Panc1 (cell line): ENCODE measurements around the gene STK10. TPM values are rescaled to one million over a fixed set of nuclear protein-coding genes. Genes with fewer than 3 reads are reported as not detected.
"Not testable (repeated sequence)": the region's sequence is repeated elsewhere in the genome, so short reads cannot be mapped to it uniquely, and the experiment has no call there.

Experiments used
- ATAC-seq: fragments of 200-7000 bp; cut with Tn5 transposase; 2 replicates; pipeline ENCODE4 v1.9.1; 2020; ENCODE audit warnings: mild to moderate bottlenecking, moderate library complexity
- BruUV-seq: library from RNA; stranded (reverse); fragments of 400-500 nt; replicated peaks from 2 replicates; lab custom pipeline; 2021; lab: Mats Ljungman, UMichigan
- CTCF ChIA-PET: fragments of 300-600 bp; sonication (Branson Sonifier 250); formaldehyde crosslinking; loops from one replicate; lab custom pipeline; 2022; ENCODE audit warnings: antibody characterized with exemption; lab: Charles Lee
- POLR2A ChIA-PET: fragments of 300-600 bp; sonication (Branson Sonifier 250); formaldehyde crosslinking; loops from one replicate; lab custom pipeline; 2022; ENCODE audit warnings: antibody characterized with exemption; lab: Charles Lee
- DNase-seq: peaks from one replicate; pipeline ENCODE4 v3.0.0-alpha.2; 2010; ENCODE audit warnings: low read depth, low spot score
- H3K27ac ChIP-seq: 2 replicates; pipeline ENCODE4 v1.5.1; 2011; ENCODE audit warnings: mild to moderate bottlenecking, low read length, inconsistent platforms
- H3K27me3 ChIP-seq: fragments of 200-500 bp; sonication (Bioruptor generic); 2 replicates; pipeline ENCODE4 v1.6.0; 2014; ENCODE audit warnings: low read length, inconsistent platforms; ENCODE audit not compliant: control insufficient read depth, insufficient read depth
- H3K36me3 ChIP-seq: fragments of 200-500 bp; sonication (Bioruptor generic); 2 replicates; pipeline ENCODE4 v1.5.1; 2014; ENCODE audit warnings: inconsistent platforms, mild to moderate bottlenecking, low read length, moderate library complexity; ENCODE audit not compliant: control insufficient read depth, insufficient read depth
- H3K4me1 ChIP-seq: 2 replicates; pipeline ENCODE4 v1.5.1; 2011; ENCODE audit warnings: inconsistent platforms, mild to moderate bottlenecking, low read length, moderate library complexity; ENCODE audit not compliant: control insufficient read depth, insufficient read depth
- H3K4me3 ChIP-seq, 2 experiments: 2 replicates each; pipeline ENCODE4 v1.5.1; 2011 to 2012; ENCODE audit warnings: low read depth in 2 of 2, low read length in 2 of 2, mild to moderate bottlenecking in 2 of 2, inconsistent platforms in 1 of 2, moderate library complexity in 1 of 2
- H3K9me3 ChIP-seq: fragments of 200-500 bp; sonication (Bioruptor generic); 2 replicates; pipeline ENCODE4 v1.5.1; 2014; ENCODE audit warnings: low read depth, mild to moderate bottlenecking, inconsistent platforms, low read length, moderate library complexity; ENCODE audit not compliant: control insufficient read depth, insufficient read depth
- POLR2AphosphoS5 ChIP-seq: IDR thresholded peaks from 2 replicates; pipeline ENCODE4 v1.6.1; 2012; ENCODE audit warnings: mild to moderate bottlenecking, low read depth, low read length, moderate library complexity
- SIN3A ChIP-seq: IDR thresholded peaks from 2 replicates; pipeline ENCODE4 v1.6.1; 2012; ENCODE audit warnings: low read depth, mild to moderate bottlenecking, low read length, moderate library complexity, borderline replicate concordance; ENCODE audit not compliant: insufficient read depth
- TCF7L2 ChIP-seq: IDR thresholded peaks from 2 replicates; pipeline ENCODE4 v1.6.1; 2011; ENCODE audit warnings: mild to moderate bottlenecking, low read depth, low read length, inconsistent platforms
- in situ Hi-C: cut with HindIII; loops from 2 replicates; pipeline ENCODE4 v1.10.0; 2016; ENCODE audit warnings: low sequenced_read_pairs, low pct_unique_long_range_greater_than_20kb
- intact Hi-C: fragments of 100-400 bp; cut with micrococcal nuclease; formaldehyde crosslinking; loops from one replicate; pipeline ENCODE4 v1.10.0; 2022; ENCODE audit not compliant: unreplicated experiment
- total RNA-seq: library from RNA; stranded (reverse); gene quantifications from one replicate; pipeline ENCODE4 v1.2.1, GENCODE V29; 2021; ENCODE audit not compliant: unreplicated experiment
- TF ChIP-seq, protein P1 (sequence below), 2 experiments: IDR thresholded peaks; 2 replicates each; pipeline ENCODE4 v1.6.1; 2011 to 2012; ENCODE audit warnings: low read depth in 2 of 2, control low read depth in 1 of 2, low read length in 1 of 2, mild to moderate bottlenecking in 1 of 2, moderate library complexity in 1 of 2; ENCODE audit not compliant: insufficient read depth in 1 of 2
- TF ChIP-seq, protein P2 (sequence below): fragments of 450-650 bp; IDR thresholded peaks from 2 replicates; pipeline ENCODE4 v1.5.1; 2017; ENCODE audit warnings: mild to moderate bottlenecking

STK10 gene
- total RNA-seq, 1 experiment from 2014 or later: 34.9 TPM

DNA sequence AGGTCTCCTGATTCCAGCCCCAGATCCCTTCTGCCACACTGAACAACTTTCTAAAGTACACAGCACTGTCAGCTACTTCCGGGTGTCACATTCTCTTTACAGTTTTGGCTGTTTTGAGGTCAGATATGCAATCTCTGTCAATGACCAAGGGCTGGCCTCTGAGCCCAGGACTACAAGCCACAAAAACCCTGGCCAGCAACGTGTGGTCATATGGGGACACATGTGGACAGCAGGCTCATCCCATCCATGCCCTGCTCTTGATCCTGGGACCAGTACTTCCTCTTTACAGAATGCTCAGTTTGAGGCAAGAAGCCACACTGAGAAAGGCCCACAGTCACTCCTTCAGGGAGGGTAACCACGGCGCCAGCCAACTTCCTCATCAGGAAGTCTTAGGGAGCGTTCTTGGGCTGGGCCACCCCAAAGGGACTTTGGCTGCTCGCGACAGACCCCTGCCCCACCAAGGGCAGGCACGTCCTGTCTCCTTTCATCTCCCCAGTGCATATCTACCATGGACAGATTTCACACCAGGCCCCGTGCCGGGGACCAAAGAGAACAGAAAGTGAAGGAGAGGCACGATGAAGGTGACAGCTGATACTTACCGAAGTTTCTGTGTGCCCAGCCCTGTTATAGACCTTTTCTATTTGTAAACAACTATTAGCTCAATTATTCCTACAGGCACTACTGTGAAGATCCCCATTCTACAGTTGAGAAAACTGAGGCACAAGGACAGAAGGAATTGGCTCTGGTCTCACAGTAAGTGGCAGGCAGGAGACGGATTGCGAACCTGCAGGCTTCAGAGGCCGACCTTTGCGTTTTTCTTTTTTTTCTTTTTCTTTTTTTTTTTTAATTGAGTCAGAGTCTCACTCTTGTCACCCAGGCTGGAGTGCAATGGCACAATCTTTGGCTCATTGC, 37.3 kb downstream of the STK10 start:
- ChIA-PET POLR2A (no interaction called here), CTCF (no interaction called here)
- no peak overlapping the region for H3K4me3 ChIP-seq
- no peak for TF ChIP-seq POLR2AphosphoS5
- TF ChIP-seq TCF7L2: no peak
- TF ChIP-seq, protein P1, sequence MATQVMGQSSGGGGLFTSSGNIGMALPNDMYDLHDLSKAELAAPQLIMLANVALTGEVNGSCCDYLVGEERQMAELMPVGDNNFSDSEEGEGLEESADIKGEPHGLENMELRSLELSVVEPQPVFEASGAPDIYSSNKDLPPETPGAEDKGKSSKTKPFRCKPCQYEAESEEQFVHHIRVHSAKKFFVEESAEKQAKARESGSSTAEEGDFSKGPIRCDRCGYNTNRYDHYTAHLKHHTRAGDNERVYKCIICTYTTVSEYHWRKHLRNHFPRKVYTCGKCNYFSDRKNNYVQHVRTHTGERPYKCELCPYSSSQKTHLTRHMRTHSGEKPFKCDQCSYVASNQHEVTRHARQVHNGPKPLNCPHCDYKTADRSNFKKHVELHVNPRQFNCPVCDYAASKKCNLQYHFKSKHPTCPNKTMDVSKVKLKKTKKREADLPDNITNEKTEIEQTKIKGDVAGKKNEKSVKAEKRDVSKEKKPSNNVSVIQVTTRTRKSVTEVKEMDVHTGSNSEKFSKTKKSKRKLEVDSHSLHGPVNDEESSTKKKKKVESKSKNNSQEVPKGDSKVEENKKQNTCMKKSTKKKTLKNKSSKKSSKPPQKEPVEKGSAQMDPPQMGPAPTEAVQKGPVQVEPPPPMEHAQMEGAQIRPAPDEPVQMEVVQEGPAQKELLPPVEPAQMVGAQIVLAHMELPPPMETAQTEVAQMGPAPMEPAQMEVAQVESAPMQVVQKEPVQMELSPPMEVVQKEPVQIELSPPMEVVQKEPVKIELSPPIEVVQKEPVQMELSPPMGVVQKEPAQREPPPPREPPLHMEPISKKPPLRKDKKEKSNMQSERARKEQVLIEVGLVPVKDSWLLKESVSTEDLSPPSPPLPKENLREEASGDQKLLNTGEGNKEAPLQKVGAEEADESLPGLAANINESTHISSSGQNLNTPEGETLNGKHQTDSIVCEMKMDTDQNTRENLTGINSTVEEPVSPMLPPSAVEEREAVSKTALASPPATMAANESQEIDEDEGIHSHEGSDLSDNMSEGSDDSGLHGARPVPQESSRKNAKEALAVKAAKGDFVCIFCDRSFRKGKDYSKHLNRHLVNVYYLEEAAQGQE (IDR thresholded peaks at IDR 0.05; ENCODE audit: insufficient read depth in 1 of 2, low read depth in 2 of 2, low read length in 1 of 2): no peak
- TF ChIP-seq SIN3A: no peak
- TF ChIP-seq, protein P2, sequence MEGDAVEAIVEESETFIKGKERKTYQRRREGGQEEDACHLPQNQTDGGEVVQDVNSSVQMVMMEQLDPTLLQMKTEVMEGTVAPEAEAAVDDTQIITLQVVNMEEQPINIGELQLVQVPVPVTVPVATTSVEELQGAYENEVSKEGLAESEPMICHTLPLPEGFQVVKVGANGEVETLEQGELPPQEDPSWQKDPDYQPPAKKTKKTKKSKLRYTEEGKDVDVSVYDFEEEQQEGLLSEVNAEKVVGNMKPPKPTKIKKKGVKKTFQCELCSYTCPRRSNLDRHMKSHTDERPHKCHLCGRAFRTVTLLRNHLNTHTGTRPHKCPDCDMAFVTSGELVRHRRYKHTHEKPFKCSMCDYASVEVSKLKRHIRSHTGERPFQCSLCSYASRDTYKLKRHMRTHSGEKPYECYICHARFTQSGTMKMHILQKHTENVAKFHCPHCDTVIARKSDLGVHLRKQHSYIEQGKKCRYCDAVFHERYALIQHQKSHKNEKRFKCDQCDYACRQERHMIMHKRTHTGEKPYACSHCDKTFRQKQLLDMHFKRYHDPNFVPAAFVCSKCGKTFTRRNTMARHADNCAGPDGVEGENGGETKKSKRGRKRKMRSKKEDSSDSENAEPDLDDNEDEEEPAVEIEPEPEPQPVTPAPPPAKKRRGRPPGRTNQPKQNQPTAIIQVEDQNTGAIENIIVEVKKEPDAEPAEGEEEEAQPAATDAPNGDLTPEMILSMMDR: no peak
- DNase-seq (no peak), ATAC-seq (0 out of 2 replicates have a peak, but pooled peaks have one; percentile 30)
- H3K9me3 ChIP-seq: no peaks in the 10 kb centered on the region
- intact Hi-C loops (no loop called here), in situ Hi-C loops (no loop called here)
- H3K27ac ChIP-seq: no peak overlapping the region
- H3K27me3 ChIP-seq: no peaks in the 10 kb centered on the region
- H3K4me1 ChIP-seq: no peaks in the 10 kb centered on the region
- BruUV-seq: no TSS peak
- H3K36me3 ChIP-seq: no peaks in the 10 kb centered on the region

- H3K9me3 ChIP-seq, intact Hi-C loops, H3K27ac ChIP-seq, H3K27me3 ChIP-seq, H3K36me3 ChIP-seq, POLR2A ChIA-PET, BruUV-seq, CTCF ChIA-PET, DNase-seq, ATAC-seq, in situ Hi-C loops, H3K4me3 ChIP-seq, H3K4me1 ChIP-seq: not testable (repeated sequence)
Observed at GRCh38 chr5:172149481-172149880, 38.5 kb downstream of the STK10 start.

DNA sequence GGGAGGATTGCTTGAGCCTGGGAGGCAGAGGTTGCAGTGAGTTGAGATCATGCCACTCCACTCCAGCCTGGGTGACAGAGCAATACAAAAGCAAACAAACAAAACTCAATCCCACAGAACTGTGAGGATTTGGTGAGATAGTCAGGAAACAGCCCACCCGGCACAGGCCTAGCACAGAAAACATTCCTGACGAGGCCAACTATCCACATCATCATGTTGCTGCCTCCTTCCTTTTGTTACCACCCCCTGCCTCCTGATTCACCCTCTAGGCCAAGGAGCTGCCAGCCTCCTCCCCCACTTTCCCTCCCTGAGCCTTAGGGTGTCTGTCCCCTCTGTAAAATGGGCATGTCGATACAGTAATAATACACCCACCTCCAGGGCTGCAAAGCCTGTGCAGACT, 39.0 kb downstream of the STK10 start:
- ChIA-PET CTCF (no interaction called here), POLR2A (no interaction called here)
- intact Hi-C loops: no loop called here
- Histone ChIP-seq H3K9me3 (no peaks in the 10 kb centered on the region), H3K27ac (no peak overlapping the region), H3K4me1 (no peaks in the 10 kb centered on the region; the same call in 1 of the 2 replicates), H3K4me3 (no peak overlapping the region), H3K27me3 (no peaks in the 10 kb centered on the region), H3K36me3 (no peaks in the 10 kb centered on the region)
- DNase-seq: no peak
- no peak for TF ChIP-seq POLR2AphosphoS5
- TF ChIP-seq, protein P2: no peak
- TF ChIP-seq, protein P1 (IDR thresholded peaks at IDR 0.05; ENCODE audit: insufficient read depth in 1 of 2, low read depth in 2 of 2, low read length in 1 of 2): no peak
- no peak for TF ChIP-seq SIN3A
- TF ChIP-seq TCF7L2: no peak
- in situ Hi-C loops: no loop called here
- BruUV-seq: no TSS peak
- ATAC-seq: no peak
